Inferior parietal cortex (tissue), 1 donor: ENCODE data around the gene CALHM3.
"Not testable (repeated sequence)": the region's sequence is repeated elsewhere in the genome, so short reads cannot be mapped to it uniquely, and the experiment has no call there.

Experiments used
- DNase-seq: peaks from one replicate; pipeline ENCODE4 v3.0.0-alpha.2; 2016; ENCODE audit errors: extremely low spot score

The CALHM3 gene, protein sequence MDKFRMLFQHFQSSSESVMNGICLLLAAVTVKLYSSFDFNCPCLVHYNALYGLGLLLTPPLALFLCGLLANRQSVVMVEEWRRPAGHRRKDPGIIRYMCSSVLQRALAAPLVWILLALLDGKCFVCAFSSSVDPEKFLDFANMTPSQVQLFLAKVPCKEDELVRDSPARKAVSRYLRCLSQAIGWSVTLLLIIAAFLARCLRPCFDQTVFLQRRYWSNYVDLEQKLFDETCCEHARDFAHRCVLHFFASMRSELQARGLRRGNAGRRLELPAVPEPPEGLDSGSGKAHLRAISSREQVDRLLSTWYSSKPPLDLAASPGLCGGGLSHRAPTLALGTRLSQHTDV

DNA sequence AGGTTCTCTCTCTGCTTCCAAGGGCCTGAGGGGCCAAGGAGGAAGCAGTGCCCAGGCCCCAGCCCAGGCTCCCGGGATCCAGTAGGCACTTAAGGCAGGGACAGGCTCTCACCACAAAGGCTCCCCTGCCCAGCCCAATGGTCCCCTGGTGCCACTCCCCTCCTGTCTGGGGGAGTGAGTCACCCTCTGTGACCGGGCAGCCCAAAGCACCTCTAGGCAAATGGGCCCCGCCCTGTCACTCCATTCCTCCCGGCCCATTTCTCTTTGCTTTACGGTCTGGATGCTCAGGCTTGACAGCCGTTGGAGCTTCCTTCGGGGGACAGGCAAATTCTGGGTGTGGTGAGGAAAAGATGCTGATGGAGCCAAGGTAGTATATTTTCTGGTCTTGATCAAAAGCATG lies at the start of gene CALHM3:
TSS of gene CALHM3 (minus strand) at position 106 of the 400 bp plus-strand sequence. CDS start 208 bp downstream, outside the sequence.
- no peak for DNase-seq

DNA sequence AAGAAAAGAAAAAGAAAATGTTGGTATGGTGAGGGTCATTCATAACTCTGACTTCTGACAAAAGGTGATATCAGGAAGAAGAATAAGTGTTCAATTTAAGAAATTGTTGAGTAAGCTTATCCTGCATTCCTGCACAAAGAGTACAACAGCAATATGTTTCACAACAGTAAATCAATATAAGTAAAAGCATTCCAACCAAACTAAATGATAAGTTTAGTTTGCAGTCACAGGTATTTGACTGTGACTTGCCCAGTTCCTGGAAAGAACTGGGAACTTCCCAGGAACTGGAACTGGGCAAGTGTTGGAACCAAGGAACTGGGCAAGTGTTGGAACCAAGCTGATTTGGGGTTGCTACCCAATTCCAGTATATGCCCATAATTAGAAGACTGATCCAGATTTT lies 49.5 kb upstream of the CALHM3 start:
- no peak for DNase-seq

DNA sequence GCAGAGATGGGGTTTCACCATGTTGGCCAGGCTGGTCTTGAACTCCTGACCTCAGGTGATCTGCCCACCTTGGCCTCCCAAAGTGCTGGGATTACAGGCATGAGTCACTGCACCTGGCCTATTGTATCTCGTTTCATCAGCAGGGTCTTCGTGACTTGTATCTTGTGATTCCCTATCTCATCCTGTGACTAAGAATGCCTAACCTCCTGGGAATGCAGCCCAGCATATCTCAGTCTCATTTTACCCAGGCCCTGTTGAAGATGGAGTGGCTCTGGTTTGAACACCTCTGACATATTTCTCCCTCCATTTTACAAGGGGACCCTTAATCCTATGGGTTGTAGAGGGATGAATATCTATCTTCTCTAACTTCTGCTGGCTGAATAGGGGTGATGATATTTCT lies 48.4 kb upstream of the CALHM3 start:
- DNase-seq: not testable (repeated sequence)

DNA sequence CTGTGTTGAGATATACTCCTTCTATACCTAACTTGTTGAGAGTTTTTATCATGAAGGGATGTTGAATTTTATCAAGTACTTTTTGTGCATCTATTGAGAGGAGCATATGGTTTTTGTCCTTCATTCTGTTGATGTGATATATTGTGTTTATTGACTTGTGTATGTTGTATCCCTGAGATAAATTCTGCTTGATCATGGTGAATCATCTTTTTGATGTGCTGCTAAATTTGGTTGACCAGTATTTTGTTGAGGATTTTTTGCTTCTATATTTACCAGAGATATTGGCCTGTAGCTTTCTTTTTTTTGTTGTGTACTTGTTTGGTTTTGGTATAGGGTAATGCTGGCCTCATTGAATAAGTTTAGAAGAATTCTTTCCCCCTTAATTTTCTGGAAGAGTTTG lies 46.9 kb upstream of the CALHM3 start:
- DNase-seq: no peak

DNA sequence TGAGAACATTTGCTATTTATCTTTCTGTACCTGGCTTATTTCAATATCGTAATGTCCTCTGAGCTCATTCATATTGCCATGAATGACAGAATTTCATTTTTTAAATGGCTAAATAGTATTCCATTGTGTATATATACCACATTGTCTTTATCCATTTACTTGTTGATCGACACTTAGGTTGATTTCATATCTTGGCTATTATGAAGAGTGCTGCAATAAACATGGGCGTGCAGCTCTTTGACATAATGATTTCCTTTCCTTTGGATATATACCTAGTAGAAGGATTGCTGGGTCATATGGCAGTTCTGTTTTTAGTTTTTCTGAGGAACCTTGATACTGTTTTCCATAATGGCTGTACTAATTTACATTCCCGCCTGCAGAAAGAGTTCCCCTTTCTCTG lies 44.6 kb upstream of the CALHM3 start:
- no peak for DNase-seq

DNA sequence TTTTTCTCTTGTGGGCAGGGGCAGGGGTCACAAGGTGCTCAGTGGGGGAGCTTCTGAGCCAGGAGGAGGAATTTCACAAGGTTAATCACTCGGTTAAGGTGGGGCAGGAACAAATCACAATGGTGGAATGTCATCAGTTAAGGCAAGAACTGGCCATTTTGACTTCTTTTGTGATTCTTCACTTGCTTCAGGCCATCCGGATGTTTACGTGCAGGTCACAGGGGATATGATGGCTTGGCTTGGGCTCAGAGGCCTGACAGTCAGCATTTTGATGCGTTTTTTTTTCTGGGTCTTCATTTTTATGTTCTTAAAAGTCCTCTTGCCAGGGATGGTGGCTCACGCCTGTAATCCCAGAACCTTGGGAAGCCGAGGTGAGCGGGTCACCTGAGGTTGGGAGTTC lies 43.0 kb upstream of the CALHM3 start:
- not testable (repeated sequence) for DNase-seq

DNA sequence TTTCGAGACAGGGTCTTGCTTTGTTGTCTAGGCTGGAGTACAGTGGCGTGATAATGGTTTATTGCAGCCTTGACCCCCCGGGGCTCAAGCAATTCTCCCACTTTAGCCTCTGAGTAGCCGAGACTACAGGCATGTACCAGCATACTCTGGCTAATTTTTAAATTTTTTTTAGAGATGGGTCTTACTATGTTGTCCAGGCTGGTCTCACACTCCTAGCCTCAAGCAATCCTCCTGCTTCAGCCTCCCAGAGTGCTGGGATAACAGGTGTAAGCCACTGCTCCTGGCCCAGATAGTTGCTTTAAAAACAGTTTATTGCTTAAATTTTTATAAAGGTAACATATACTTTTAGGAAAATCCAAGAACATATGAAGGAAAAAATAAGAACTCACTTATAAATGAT lies 40.8 kb upstream of the CALHM3 start:
- no peak for DNase-seq

DNA sequence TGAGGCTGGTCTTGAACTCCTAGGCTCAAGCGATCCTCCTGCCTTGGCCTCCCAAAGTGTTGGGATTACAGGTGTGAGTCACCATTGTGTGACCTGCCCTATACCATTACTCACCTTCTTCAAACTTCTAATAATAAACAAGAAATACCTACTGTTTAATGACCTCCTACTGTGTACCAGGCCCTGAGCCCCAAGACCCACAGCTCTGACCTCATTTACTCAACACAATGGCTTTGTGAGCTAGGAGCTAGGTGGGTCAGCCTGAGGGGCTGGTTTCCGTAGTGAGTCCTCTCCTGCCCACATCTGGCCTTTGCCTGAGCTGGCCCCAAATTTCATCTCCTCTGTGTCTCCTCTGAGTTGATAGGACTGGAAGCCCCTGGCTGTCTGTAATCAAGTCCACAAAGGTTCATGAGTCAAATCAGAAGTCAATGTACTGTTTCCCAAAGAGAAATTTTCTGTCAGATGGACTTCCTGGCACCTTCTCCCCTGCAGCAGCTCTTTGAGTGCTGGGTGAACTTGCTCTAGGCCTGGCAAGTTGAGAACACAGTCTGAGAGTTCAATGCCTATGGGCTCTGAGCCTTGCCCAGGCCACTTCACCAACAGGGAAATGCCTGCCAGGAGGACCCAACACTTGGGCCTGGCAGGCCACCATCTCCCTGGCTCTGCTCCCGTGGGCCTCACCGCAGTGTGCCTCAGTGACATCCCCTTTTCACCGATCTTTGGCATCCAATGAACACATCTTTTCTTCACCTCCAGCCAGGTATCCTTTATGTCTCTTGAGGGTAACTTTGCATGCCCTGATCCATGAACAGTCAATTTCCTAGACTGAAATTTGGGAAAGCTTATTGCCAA lies 38.4 kb upstream of the CALHM3 start:
- no peak for DNase-seq

DNA sequence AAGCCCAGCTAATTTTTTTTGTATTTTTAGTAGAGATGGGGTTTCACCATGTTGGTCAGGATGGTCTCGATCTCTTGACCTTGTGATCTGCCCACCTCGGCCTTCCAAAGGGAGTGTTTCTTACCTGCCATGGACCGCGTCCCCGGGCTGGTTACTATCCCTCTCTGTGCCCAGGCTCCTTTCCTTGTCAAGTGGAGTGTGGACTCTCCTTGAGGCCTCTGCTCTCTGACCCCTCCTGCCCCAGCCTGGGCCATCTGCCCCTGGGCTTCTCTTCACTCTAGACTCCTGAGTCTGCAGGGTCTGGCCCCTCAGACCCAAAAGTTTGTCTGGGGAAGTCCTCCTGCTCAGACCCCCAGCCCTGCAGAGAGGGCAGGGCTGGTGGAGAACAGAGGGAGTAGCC lies 35.2 kb upstream of the CALHM3 start:
- no peak for DNase-seq

DNA sequence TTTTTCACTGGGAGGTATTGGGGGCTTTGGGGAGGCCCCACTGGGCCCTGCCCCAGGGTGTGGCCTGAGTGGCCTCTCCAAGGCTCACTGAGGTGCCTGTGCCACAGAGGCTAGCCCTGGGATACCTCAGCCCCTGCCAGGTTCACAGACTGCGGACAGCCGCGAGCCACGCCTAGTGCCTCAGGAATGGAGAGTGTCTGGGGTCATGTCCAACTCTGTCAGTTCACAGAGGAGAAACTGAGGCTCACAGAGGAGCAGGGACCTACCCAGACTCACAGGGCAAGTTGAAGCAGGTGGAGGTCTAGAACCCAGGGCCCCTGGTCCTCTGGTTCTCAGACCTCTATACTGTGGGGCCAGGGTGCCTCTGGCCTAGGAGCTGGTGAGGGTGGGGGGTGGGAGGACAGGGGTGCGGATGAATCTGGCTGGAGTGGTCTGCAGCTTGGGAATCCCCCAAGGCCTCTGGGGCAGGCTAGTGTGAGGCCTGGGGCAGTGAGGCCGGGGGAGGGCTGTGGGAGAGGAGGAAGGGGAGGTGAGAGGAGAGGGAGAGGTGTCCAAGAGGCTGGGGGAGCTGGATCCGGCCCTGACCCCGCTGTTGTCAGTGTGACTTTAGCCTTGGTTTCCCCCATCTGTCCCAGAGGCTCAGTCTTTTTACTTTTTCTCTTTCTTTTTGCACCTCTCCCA lies 34.5 kb upstream of the CALHM3 start:
- no peak for DNase-seq

DNA sequence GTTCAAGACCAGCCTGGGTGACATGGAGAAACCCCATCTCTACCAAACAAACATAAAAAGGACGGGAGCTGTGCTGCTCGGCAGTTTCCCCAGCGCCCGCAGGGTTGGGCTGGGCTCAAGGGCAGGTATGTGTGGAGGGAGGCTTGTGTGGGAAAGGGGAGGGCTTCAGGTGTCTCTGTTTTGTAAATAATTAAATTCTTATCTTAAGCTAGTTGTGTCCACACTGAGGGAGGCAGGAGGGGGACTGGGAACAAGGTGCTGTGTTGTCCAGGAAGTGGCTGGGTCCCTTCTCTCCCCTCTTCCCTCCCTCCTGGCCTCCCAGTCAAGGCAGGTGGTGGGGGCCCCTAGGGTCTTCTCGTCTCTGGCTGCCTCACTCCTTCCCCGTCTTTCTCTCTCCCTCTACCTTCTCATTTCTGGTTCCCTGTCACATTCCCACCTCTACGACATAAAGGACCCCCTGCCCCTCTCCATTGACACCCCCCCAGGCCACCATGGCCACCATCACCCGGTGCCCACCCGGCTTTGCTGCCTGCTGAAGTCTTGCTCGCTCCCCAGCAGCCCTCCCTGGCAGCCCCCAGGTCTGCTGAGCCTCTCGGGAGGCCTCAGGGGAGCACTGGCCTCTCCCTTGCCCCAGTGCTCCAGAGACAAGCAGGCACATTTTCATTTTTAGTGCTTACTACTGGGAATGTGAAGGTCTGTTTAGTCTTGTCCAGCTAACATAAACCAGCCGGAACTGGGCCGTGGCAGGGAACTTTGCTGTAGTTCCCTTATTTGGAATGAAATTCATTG lies 33.7 kb upstream of the CALHM3 start:
- DNase-seq: no peak

DNA sequence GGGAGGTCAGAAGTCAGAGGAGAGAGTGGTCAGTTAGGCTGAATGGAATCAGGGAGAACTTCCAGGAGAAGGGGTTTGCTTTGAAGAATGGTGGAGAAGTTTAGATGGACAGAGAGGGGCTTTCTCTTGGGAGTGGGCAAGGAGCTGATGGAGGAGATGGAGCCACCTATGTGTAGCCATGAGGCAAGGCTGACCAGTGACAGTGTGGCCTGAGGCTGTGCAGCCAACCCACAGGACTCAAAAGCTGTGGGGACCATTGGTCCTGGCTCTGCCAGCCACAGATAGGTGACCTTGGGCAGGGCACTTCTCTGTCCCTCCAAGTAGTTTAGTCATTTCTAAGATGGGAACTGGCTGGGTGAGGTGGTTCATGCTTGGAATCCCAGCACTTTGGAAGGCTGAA lies 33.1 kb upstream of the CALHM3 start:
- DNase-seq: no peak

DNA sequence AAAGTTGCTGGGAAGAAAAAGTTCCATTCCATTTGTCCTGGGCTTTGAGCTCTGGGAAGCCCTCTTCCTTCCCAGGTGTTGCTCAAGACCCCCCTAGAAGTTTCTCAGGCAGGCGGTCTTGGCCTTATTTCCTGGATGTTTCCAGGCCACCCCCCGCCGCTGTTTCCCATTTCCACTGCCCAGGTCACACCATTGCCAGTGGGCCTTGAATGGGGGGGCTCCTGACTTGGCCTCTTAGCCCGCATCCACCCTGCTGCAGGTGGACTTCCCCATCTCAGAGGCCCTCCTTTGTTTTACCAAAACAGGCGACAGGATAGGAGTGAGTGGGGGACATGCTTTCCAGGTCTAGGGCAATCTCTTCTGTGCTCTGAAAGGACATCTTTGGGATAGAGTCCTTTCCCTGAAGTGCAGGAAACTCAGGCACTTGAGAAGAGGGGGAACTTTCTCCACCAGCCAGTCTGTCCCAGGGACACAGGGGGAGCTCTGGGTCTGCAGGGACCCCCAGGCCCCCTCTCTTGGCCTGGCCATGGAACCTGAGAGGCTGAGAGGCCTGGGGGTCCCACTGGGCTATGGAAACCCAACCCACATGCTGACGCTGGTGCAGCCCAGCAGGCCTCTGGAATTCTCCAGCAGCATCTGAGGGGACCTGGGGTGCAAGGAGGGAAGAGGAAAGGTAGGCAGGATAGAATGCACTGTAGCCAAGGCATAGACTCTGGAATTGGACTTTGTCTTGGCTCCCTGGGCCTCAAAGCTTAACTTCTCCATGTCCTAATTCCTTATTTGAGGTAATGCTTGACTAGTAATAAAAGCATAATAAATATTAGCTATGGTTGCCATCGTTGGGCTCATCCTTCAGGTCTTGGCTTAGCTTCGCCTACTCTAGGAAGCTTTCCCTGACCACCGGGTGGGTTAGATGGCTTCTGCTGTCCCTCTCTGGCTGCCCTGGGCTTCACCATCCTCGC lies 32.0 kb upstream of the CALHM3 start:
- no peak for DNase-seq

DNA sequence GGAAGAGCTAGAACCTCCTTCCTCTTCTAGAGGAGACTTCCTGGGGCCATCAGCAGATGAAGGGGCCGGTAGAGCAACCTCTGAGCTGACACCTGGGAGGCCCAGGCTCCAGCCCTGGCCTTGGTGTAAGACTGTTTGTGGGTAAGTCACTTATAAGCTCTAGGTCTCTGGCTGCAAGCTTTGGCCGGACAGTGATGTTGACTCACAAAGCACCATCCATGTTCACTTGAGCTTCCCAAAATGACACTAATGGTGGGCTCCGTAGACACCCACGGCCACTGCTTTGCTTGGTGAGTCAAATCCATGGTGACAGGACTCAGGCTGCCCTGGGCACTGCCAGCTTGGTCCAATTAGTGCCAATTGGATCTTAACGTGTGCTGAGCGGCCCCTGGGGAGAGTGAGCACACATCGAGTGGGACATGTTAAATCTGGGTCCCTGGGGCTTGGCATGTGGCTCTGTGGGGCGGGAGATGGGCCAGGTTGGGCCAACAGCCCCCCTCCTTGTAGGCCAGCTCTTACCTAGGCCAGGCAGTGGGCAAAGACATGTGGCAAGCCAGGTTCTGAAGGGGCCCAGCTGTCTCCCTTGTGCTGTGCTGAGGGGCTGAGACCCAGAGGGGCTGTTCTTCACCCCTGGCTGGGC lies 31.1 kb upstream of the CALHM3 start:
- DNase-seq: no peak

DNA sequence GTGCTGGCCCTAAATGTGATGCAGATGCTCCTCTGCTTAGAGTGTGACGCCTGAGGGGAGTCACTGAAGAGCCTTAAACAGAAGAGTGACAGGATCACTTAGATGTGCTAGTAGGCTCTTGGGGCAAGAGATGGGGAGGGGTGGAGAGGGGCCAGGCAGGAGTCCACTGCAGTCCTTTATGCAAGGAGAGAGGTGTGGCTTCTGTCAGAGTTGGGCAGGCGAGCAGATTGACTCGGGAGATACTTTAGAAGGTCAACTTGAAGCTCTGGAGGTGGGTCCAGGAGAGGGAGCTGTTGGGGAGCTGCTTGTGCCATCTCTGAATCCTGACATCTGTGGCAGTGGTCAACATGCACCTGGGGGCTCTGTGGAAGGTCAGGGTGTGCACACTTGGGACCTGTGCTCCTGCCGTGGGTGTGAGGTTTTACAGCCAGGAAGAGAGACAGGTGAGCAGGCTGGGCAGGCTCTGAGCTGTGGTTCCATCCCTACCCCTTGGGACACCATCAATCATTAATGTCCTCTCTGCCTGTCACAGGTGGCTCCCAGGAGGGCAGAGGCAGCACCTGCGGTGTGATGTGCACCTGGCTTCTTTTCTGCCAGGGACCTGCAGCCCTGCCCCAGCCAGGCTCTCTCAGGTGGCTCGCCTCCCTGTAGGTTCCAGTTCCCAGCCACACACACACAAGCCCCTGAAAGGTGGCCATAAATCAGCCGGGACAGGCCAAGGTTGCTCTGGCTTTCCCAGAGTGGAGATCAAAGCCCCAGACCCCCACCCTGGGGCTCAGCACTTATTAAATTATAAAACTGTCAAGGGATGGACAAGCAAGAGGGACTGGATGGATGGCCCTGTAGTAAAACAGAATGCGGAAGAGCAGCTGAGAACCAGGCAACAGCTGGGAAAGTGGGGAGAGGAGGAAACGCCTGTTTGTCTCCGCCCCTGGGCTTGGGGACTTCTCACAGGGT lies 28.5 kb upstream of the CALHM3 start:
- no peak for DNase-seq

DNA sequence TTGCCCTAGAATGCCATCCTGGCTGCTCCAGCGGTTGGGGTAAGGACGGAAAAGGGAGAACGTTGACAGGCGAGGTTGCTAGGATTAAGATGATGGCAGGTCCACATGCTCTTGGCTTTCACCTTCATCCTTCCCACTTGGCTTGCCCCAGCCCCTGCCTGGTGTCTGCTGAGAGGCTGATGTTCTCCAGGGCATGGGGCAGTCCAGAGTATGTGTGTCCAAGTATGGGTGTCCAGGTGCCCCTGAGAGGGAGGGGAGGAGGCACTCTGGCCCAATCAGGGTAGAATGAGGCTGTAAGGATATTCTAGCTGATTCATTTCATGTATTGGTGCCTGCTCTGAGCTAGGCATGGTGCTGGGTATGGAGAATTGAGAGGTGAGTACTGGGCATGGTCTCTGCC lies 27.0 kb upstream of the CALHM3 start:
- DNase-seq: no peak

DNA sequence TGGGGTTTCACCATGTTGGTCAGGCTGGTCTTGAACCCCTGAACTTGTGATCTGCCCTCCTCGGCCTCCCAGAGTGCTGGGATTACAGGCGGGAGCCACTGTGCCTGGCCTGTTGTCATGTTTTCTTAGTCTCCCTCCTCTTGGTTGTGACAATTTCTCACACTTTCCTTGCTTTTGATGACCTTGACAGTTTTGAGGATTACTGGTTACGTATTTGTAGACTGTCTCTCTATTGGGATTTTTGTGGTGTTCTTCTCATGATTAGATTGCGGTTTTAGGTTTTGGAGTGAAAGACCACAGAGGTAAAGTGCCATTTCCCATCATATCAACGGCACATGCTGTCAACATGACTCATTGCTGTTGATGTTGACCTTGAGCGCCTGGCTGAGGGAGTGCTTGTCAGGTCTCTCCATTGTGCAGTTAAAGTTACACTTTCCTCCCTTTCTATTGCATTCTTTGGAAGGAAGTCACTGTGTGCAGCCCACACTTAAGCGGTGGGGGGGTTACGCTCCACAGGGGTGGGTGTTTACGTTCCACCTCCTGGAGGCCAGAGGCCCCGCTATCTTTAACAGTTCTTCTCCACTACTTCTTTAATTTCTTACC lies 25.2 kb upstream of the CALHM3 start:
- DNase-seq: no peak

DNA sequence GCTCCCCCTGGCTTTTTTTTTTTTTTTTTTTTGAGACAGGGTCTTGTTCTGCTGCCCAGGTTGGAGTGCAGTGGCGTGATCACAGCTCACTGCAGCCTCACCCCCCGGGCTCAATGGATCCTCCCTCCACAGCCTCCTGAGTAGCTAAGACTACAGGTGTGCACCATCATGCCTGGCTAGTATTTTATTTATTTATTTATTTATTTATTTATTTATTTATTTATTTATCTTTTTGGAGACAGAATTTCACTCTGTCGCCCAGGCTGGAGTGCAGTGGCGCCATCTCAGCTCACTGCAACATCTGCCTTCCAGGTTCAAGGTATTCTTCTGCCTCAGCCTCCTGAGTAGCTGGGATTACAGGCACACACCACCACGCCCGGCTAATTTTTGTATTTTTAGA lies 24.7 kb upstream of the CALHM3 start:
- DNase-seq: not testable (repeated sequence)
